WTC11 (cell line): ENCODE measurements around the gene OFD1. TPM values are rescaled to one million over a fixed set of nuclear protein-coding genes. Genes with fewer than 3 reads are reported as not detected.

Source experiments
- ATAC-seq: fragments of 200-7000 bp; cut with Tn5 transposase; 2 replicates; pipeline ENCODE4 v1.10.0; 2021; ENCODE audit warnings: mild to moderate bottlenecking, moderate library complexity
- CTCF ChIA-PET: fragments of 300-600 bp; sonication (Branson Sonifier 250); formaldehyde crosslinking; loops from one replicate; lab custom pipeline; 2021; ENCODE audit warnings: antibody characterized with exemption; lab: Charles Lee
- POLR2A ChIA-PET: fragments of 350-600 bp; sonication (Branson Sonifier 250); formaldehyde crosslinking; loops from one replicate; lab custom pipeline; 2021; ENCODE audit warnings: antibody characterized with exemption; lab: Charles Lee
- DNase-seq: peaks from one replicate; pipeline ENCODE4 v3.0.0; 2021; ENCODE audit warnings: low spot score
- H3K27ac Mint-ChIP-seq: 2 replicates; pipeline ENCODE4 v1.8.0; 2021; ENCODE audit warnings: mixed read lengths
- H3K27me3 Mint-ChIP-seq: 2 replicates; pipeline ENCODE4 v1.8.0; 2021; ENCODE audit warnings: low read depth, mild to moderate bottlenecking, moderate library complexity, mixed read lengths
- H3K36me3 Mint-ChIP-seq: 2 replicates; pipeline ENCODE4 v1.8.0; 2021; ENCODE audit warnings: mixed read lengths
- H3K4me1 Mint-ChIP-seq: 2 replicates; pipeline ENCODE4 v1.8.0; 2022; ENCODE audit warnings: mixed read lengths
- H3K4me3 Mint-ChIP-seq: 2 replicates; pipeline ENCODE4 v1.8.0; 2021; ENCODE audit warnings: mild to moderate bottlenecking, moderate library complexity, mixed read lengths
- H3K9me3 Mint-ChIP-seq: 2 replicates; pipeline ENCODE4 v1.8.0; 2021; ENCODE audit warnings: mixed read lengths
- CREB1 ChIP-seq: sonication (generic); formaldehyde crosslinking; IDR thresholded peaks from 2 replicates; pipeline ENCODE4 v1.8.0; 2023; ENCODE audit warnings: mild to moderate bottlenecking, missing genetic modification reagents
- CREM ChIP-seq: sonication (generic); formaldehyde crosslinking; IDR thresholded peaks from 2 replicates; pipeline ENCODE4 v1.8.1; 2022; ENCODE audit warnings: mild to moderate bottlenecking, missing genetic modification reagents, moderate library complexity
- ESRRA ChIP-seq: sonication (generic); formaldehyde crosslinking; IDR thresholded peaks from 2 replicates; pipeline ENCODE4 v1.8.1; 2022; ENCODE audit warnings: mild to moderate bottlenecking, missing genetic modification reagents, borderline replicate concordance
- GABPB1 ChIP-seq: sonication (generic); formaldehyde crosslinking; IDR thresholded peaks from 2 replicates; pipeline ENCODE4 v1.8.1; 2023; ENCODE audit warnings: mild to moderate bottlenecking, missing genetic modification reagents
- HMGA2 ChIP-seq: fragments of 250-450 bp; sonication (Bioruptor Pico); IDR thresholded peaks from 2 replicates; pipeline ENCODE4 v1.4.0; 2021; ENCODE audit warnings: mild to moderate bottlenecking, moderate library complexity
- JAZF1 ChIP-seq: fragments of 250-450 bp; sonication (Bioruptor Pico); IDR thresholded peaks from 2 replicates; pipeline ENCODE4 v1.9.0; 2021; ENCODE audit warnings: moderate library complexity, mild to moderate bottlenecking, inconsistent platforms
- NFE2L1 ChIP-seq: sonication (generic); formaldehyde crosslinking; IDR thresholded peaks from 2 replicates; pipeline ENCODE4 v1.8.1; 2023; ENCODE audit warnings: missing genetic modification reagents
- TEAD1 ChIP-seq: sonication (generic); formaldehyde crosslinking; IDR thresholded peaks from 2 replicates; pipeline ENCODE4 v1.8.0; 2022; ENCODE audit warnings: mild to moderate bottlenecking, missing genetic modification reagents
- ZNF138 ChIP-seq: sonication (generic); formaldehyde crosslinking; conservative IDR thresholded peaks from 2 replicates; pipeline ENCODE4 v1.8.1; 2022; ENCODE audit warnings: mild to moderate bottlenecking, moderate library complexity, missing genetic modification reagents
- ZNF423 ChIP-seq: fragments of 250-450 bp; sonication (Bioruptor Pico); IDR thresholded peaks from 2 replicates; pipeline ENCODE4 v2.1.2; 2022; ENCODE audit warnings: mild to moderate bottlenecking, moderate library complexity
- total RNA-seq: library from RNA; stranded (reverse); gene quantifications from 3 replicates; pipeline ENCODE4 v1.2.3, GENCODE V29; 2021
- TF ChIP-seq, protein P1 (sequence below): sonication (generic); formaldehyde crosslinking; IDR thresholded peaks from 2 replicates; pipeline ENCODE4 v1.8.1; 2023; ENCODE audit warnings: mild to moderate bottlenecking, missing genetic modification reagents, moderate library complexity
- TF ChIP-seq, protein P2 (sequence below): fragments of 250-450 bp; sonication (Bioruptor Pico); IDR thresholded peaks from 2 replicates; pipeline ENCODE4 v1.9.0; 2021; ENCODE audit warnings: moderate library complexity, mild to moderate bottlenecking, inconsistent platforms, borderline replicate concordance
- TF ChIP-seq, protein P3 (sequence below): fragments of 250-450 bp; sonication (Bioruptor Pico); IDR thresholded peaks from 2 replicates; pipeline ENCODE4 v1.9.0; 2021; ENCODE audit warnings: mild to moderate bottlenecking
- TF ChIP-seq, protein P4 (sequence below): sonication (generic); formaldehyde crosslinking; IDR thresholded peaks from 2 replicates; pipeline ENCODE4 v1.8.1; 2022; ENCODE audit warnings: low read depth, mild to moderate bottlenecking, moderate library complexity, missing genetic modification reagents, borderline replicate concordance
- TF ChIP-seq, protein P5 (sequence below): sonication (generic); formaldehyde crosslinking; IDR thresholded peaks from 2 replicates; pipeline ENCODE4 v1.8.1; 2022; ENCODE audit warnings: mild to moderate bottlenecking, missing genetic modification reagents, moderate library complexity, borderline replicate concordance

Gene OFD1
- total RNA-seq, 1 experiment from 2014 or later = 23.4 TPM

DNA sequence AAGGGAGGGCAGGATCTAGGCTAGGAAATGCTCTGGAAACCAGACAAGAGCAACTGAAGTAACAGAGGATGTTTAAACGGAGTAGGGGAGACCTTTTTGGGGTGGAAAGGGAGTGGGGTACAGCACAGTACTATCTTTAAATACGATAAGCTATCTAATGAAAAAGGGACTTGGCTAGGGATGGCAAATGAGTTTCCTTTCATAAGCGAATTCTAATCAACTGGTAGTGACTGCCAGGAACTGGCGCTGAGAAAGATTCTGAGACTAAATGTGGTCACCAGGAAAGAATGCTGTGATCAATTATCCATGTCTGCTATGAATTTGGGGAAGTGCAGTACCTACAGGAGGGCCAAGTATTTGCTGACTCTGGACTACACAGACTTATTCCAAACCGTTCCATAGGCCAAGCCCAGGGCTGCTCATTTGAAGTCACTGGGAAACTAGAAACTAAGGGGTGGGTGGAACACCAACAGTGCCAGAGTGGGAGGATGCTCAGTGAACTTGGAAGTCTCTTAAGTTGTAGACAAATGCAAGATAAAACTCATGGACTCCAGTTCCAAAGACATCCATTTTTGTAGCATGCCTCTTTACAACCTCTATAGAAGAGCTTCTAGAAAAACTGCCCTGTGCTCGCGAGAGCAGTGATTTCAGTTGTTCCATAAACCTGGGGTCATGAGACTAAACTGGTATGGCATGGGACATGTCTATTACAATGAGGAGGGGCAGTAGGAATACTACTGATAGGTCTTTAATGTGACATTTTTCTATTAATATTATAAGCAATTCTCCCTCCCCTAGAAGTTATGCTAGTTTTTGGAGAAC, 2.1 kb upstream of the OFD1 start:
- Mint-ChIP-seq H3K4me1 (peaks cover 11% of the 10 kb centered on the region), H3K36me3 (peaks cover 34% of the 10 kb centered on the region), H3K27me3 (no peaks in the 10 kb centered on the region), H3K27ac (no peak overlapping the region), H3K9me3 (no peaks in the 10 kb centered on the region), H3K4me3 (no peak overlapping the region)
- ATAC-seq = no peak
- TF ChIP-seq ZNF423 = no peak
- TF ChIP-seq, protein P1, sequence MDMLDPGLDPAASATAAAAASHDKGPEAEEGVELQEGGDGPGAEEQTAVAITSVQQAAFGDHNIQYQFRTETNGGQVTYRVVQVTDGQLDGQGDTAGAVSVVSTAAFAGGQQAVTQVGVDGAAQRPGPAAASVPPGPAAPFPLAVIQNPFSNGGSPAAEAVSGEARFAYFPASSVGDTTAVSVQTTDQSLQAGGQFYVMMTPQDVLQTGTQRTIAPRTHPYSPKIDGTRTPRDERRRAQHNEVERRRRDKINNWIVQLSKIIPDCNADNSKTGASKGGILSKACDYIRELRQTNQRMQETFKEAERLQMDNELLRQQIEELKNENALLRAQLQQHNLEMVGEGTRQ (CRISPR knock-in tag) = no peak
- no peak for DNase-seq
- POLR2A ChIA-PET = no interaction called here
- CTCF ChIA-PET = no interaction called here

DNA sequence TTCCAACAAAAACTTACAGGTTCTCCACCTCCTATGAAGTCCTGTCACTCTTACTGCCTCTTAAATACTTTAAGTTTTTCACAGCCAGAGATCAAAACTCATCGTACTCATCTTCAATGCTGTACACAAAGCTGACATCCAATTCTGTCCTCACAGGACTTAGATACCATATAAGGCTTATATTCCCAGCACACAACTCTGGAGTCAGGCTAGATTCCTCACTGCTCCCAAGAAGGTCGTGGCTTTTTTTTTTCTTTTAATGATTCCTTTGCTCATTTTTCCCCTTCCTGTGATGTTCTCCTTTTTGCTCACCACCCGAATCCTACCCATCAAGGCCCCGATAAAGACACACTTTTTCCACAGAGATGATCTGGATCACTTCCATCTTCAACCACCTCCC, 1.0 kb upstream of the OFD1 start:
- H3K4me1 Mint-ChIP-seq = peaks cover 11% of the 10 kb centered on the region
- H3K27me3 Mint-ChIP-seq = no peaks in the 10 kb centered on the region
- POLR2A ChIA-PET = interaction anchor here (1.4 to 1.7 kb wide), 2 partner anchors 16 to 40 kb away, joined by 3 to 6 read pairs; no protein-coding TSS in a partner anchor
- CTCF ChIA-PET = interaction anchor here (0.5 kb wide), 1 partner anchor 222 kb away, joined by 4 read pairs; no protein-coding TSS in a partner anchor
- no peaks in the 10 kb centered on the region for H3K9me3 Mint-ChIP-seq
- H3K4me3 Mint-ChIP-seq = peak overlapping the region; percentile 93
- no peak for DNase-seq
- TF ChIP-seq, protein P2, sequence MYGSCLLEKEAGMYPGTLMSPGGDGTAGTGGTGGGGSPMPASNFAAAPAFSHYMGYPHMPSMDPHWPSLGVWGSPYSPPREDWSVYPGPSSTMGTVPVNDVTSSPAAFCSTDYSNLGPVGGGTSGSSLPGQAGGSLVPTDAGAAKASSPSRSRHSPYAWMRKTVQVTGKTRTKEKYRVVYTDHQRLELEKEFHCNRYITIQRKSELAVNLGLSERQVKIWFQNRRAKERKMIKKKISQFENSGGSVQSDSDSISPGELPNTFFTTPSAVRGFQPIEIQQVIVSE (CRISPR knock-in tag) = no peak
- TF ChIP-seq HMGA2 (no peak), GABPB1 (CRISPR knock-in tag) (no peak), CREM (CRISPR knock-in tag) (no peak), CREB1 (CRISPR knock-in tag) (no peak)
- TF ChIP-seq, protein P3, sequence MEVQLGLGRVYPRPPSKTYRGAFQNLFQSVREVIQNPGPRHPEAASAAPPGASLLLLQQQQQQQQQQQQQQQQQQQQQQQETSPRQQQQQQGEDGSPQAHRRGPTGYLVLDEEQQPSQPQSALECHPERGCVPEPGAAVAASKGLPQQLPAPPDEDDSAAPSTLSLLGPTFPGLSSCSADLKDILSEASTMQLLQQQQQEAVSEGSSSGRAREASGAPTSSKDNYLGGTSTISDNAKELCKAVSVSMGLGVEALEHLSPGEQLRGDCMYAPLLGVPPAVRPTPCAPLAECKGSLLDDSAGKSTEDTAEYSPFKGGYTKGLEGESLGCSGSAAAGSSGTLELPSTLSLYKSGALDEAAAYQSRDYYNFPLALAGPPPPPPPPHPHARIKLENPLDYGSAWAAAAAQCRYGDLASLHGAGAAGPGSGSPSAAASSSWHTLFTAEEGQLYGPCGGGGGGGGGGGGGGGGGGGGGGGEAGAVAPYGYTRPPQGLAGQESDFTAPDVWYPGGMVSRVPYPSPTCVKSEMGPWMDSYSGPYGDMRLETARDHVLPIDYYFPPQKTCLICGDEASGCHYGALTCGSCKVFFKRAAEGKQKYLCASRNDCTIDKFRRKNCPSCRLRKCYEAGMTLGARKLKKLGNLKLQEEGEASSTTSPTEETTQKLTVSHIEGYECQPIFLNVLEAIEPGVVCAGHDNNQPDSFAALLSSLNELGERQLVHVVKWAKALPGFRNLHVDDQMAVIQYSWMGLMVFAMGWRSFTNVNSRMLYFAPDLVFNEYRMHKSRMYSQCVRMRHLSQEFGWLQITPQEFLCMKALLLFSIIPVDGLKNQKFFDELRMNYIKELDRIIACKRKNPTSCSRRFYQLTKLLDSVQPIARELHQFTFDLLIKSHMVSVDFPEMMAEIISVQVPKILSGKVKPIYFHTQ (CRISPR knock-in tag) = no peak
- ATAC-seq = no peak
- peak overlapping the region; percentile 92 for H3K27ac Mint-ChIP-seq
- peaks cover 33% of the 10 kb centered on the region for H3K36me3 Mint-ChIP-seq

DNA sequence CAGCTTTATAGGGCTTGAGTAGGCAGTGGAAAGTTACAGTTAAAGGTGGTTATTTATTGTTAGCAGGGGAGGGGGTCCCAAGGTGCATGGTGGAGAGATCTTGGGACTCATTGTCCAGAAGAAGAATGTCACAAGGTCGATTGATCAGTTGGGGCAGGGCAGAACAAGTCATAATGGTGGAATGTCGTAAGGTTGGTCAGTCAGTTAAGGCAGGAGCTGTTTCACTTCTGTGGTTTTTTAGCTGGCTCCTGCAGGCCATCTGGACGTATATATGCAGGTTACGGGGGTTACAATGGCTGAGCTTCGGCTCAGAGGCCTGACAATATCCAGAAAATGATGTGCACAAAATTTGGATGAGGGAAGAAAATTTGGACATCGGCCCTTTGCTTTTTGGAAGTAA, 7.1 kb downstream of the OFD1 start:
- no peak for DNase-seq
- no peak for TF ChIP-seq TEAD1
- Mint-ChIP-seq H3K36me3 (peaks cover 20% of the 10 kb centered on the region), H3K9me3 (no peaks in the 10 kb centered on the region), H3K27ac (peak overlapping the region; percentile 65), H3K4me3 (no peak overlapping the region), H3K4me1 (peaks cover 10% of the 10 kb centered on the region), H3K27me3 (no peaks in the 10 kb centered on the region)
- no peak for ATAC-seq
- ChIA-PET CTCF (no interaction called here), POLR2A (no interaction called here)

DNA sequence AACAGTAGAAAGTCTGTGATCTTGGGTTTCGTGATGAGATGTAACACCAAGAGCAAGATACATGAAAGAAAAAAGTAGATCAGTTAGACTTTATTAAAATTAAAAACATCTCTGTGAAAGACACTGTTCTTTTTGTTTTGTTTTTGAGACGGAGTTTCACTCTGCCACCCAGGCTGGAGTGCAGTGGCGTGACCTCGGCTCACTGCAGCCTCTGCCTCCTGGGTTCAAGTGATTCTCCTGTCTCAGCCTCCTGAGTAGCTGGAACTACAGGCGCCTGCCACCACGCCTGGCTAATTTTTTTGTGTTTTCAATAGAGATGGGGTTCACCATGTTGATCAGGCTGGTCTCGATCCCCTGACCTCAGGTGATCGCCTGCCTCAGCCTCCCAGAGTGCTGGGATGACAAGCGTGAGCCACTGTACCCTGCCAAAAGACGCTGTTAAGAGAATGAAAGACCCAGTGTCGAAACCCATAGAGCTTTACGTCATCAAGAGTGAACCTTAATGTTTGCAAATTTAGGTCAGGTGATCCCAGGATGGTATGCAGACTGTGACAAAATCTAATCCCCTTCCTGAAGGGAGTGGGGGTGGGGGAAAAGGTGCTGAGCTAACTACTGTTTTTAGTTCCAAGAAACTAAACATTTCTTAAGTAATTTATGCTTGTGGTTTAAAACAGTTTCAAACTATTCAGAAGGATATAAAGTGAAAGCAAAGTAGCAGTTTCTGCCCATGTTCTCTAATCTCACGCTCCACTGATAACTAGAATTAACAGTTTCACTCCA, 8.0 kb downstream of the OFD1 start:
- Mint-ChIP-seq H3K9me3 (no peaks in the 10 kb centered on the region), H3K36me3 (peaks cover 21% of the 10 kb centered on the region; the same call in 1 of the 2 replicates), H3K4me1 (peaks cover 10% of the 10 kb centered on the region), H3K27ac (peak overlapping the region; percentile 65; the same call in 1 of the 2 replicates), H3K4me3 (no peak overlapping the region), H3K27me3 (no peaks in the 10 kb centered on the region)
- peak; percentile 48 for ATAC-seq
- no peak for DNase-seq
- POLR2A ChIA-PET = no interaction called here
- CTCF ChIA-PET = no interaction called here
- no peak for TF ChIP-seq ESRRA (CRISPR knock-in tag)
- TF ChIP-seq ZNF138 (CRISPR knock-in tag) = no peak
- TF ChIP-seq, protein P4, sequence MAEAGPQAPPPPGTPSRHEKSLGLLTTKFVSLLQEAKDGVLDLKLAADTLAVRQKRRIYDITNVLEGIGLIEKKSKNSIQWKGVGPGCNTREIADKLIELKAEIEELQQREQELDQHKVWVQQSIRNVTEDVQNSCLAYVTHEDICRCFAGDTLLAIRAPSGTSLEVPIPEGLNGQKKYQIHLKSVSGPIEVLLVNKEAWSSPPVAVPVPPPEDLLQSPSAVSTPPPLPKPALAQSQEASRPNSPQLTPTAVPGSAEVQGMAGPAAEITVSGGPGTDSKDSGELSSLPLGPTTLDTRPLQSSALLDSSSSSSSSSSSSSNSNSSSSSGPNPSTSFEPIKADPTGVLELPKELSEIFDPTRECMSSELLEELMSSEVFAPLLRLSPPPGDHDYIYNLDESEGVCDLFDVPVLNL = no peak
- no peak for TF ChIP-seq JAZF1 (CRISPR knock-in tag)
- TF ChIP-seq, protein P5, sequence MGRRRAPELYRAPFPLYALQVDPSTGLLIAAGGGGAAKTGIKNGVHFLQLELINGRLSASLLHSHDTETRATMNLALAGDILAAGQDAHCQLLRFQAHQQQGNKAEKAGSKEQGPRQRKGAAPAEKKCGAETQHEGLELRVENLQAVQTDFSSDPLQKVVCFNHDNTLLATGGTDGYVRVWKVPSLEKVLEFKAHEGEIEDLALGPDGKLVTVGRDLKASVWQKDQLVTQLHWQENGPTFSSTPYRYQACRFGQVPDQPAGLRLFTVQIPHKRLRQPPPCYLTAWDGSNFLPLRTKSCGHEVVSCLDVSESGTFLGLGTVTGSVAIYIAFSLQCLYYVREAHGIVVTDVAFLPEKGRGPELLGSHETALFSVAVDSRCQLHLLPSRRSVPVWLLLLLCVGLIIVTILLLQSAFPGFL (CRISPR knock-in tag) = no peak
- TF ChIP-seq NFE2L1 (CRISPR knock-in tag) = no peak
- TF ChIP-seq, protein P1 (CRISPR knock-in tag) = no peak
